HG02571 (cell line): Measurements from ENCODE around the gene CROCC2.

Experiments used
- ATAC-seq: cut with Tn5 transposase; IDR thresholded peaks from one replicate; pipeline ENCODE4 v1.9.1; 2021; ENCODE audit warnings: mild to moderate bottlenecking, moderate library complexity; ENCODE audit not compliant: unreplicated experiment

Gene CROCC2

GRCh38 chr2:240891492-240892340 lies 14.4 kb upstream of the CROCC2 start:
- no peak for ATAC-seq

- no peak for ATAC-seq
Measured at GRCh38 chr2:240892356-240892755, 13.8 kb upstream of the CROCC2 start.

GRCh38 chr2:240892925-240893324 lies 13.2 kb upstream of the CROCC2 start:
- ATAC-seq: no peak

- no peak for ATAC-seq
Measured at GRCh38 chr2:240893363-240893844, 12.7 kb upstream of the CROCC2 start.

GRCh38 chr2:240894006-240894405 lies 12.1 kb upstream of the CROCC2 start:
- no peak for ATAC-seq

GRCh38 chr2:240894836-240895558 lies 11.1 kb upstream of the CROCC2 start:
- ATAC-seq: no peak

GRCh38 chr2:240895656-240896388 lies 10.3 kb upstream of the CROCC2 start, which contains the start of gene MAB21L4:
Gene MAB21L4 (minus strand): TSS chr2:240896156. CDS start chr2:240895997, 159 bp downstream.
- no peak for ATAC-seq

GRCh38 chr2:240896394-240896793 lies 9.7 kb upstream of the CROCC2 start:
- no peak for ATAC-seq

GRCh38 chr2:240896871-240897692 lies 9.1 kb upstream of the CROCC2 start:
- ATAC-seq: no peak

- ATAC-seq: no peak
Measured at GRCh38 chr2:240898108-240898730, 7.9 kb upstream of the CROCC2 start.

- ATAC-seq: no peak
Measured at GRCh38 chr2:240898731-240899467, 7.2 kb upstream of the CROCC2 start.

- ATAC-seq: no peak
Measured at GRCh38 chr2:240899468-240899865, 6.7 kb upstream of the CROCC2 start.

GRCh38 chr2:240900141-240900860 lies 5.8 kb upstream of the CROCC2 start:
- no peak for ATAC-seq

GRCh38 chr2:240901986-240902614 lies 4.0 kb upstream of the CROCC2 start:
- ATAC-seq: no peak

GRCh38 chr2:240902615-240903041 lies 3.5 kb upstream of the CROCC2 start:
- ATAC-seq: no peak

GRCh38 chr2:240903191-240904060 lies 2.7 kb upstream of the CROCC2 start:
- no peak for ATAC-seq
